Measurements from ENCODE around the gene NOS1AP.

NOS1AP gene

GRCh38 chr1:162117039-162117774, 47.7 kb downstream of the NOS1AP start:
- Histone ChIP-seq H3K9me2 (replicated peaks; ENCODE audit: insufficient read depth, low read length) (no peaks in the 10 kb centered on the region), H3K9ac (ENCODE audit: low read length) (no peak overlapping the region), H3K4me1 (ENCODE audit: low read length) (no peaks in the 10 kb centered on the region), H3K27ac (ENCODE audit: low read length) (no peak overlapping the region), H2AFZ (ENCODE audit: low read length) (no peak overlapping the region), H3K9me3 (replicated peaks; ENCODE audit: insufficient read depth, low read length) (no peaks in the 10 kb centered on the region), H3K27me3 (replicated peaks; ENCODE audit: insufficient read depth, low read length) (no peaks in the 10 kb centered on the region), H3K4me2 (ENCODE audit: low read depth, low read length) (no peak overlapping the region), H3F3A (ENCODE audit: insufficient read depth, low read length) (no peaks in the 10 kb centered on the region), H3K4me3 (ENCODE audit: low read length) (no peak overlapping the region), H4K20me1 (ENCODE audit: insufficient read depth, low read length) (no peaks in the 10 kb centered on the region), H3K36me3 (replicated peaks; ENCODE audit: insufficient read depth, low read length) (no peaks in the 10 kb centered on the region), H3K79me2 (ENCODE audit: low read length) (no peaks in the 10 kb centered on the region)
- TF ChIP-seq CTCF (IDR thresholded peaks at IDR 0.05; ENCODE audit: low read length) (no peak), EZH2 (optimal IDR thresholded peaks at IDR 0.05; ENCODE audit: low read depth, low read length) (no peak), EZH2phosphoT487 (IDR thresholded peaks at IDR 0.05; ENCODE audit: low read length) (no peak)
- DNase-seq = no peak

GRCh38 chr1:162118063-162118462, 48.6 kb downstream of the NOS1AP start:
- TF ChIP-seq EZH2 (optimal IDR thresholded peaks at IDR 0.05; ENCODE audit: low read depth, low read length) = no peak
- no peak for TF ChIP-seq EZH2phosphoT487 (IDR thresholded peaks at IDR 0.05; ENCODE audit: low read length)
- no peak for TF ChIP-seq CTCF (IDR thresholded peaks at IDR 0.05; ENCODE audit: low read length)
- Histone ChIP-seq H3K4me2 (ENCODE audit: low read depth, low read length) (no peak overlapping the region), H3K36me3 (replicated peaks; ENCODE audit: insufficient read depth, low read length) (no peaks in the 10 kb centered on the region), H3K27ac (ENCODE audit: low read length) (no peak overlapping the region), H3K9me2 (replicated peaks; ENCODE audit: insufficient read depth, low read length) (no peaks in the 10 kb centered on the region), H3K4me3 (ENCODE audit: low read length) (no peak overlapping the region), H3K27me3 (replicated peaks; ENCODE audit: insufficient read depth, low read length) (no peaks in the 10 kb centered on the region), H2AFZ (ENCODE audit: low read length) (no peak overlapping the region), H3K79me2 (ENCODE audit: low read length) (no peaks in the 10 kb centered on the region), H3F3A (ENCODE audit: insufficient read depth, low read length) (no peaks in the 10 kb centered on the region), H3K9me3 (replicated peaks; ENCODE audit: insufficient read depth, low read length) (no peaks in the 10 kb centered on the region), H3K4me1 (ENCODE audit: low read length) (no peaks in the 10 kb centered on the region), H3K9ac (ENCODE audit: low read length) (no peak overlapping the region), H4K20me1 (ENCODE audit: insufficient read depth, low read length) (no peaks in the 10 kb centered on the region)
- no peak for DNase-seq

DNA sequence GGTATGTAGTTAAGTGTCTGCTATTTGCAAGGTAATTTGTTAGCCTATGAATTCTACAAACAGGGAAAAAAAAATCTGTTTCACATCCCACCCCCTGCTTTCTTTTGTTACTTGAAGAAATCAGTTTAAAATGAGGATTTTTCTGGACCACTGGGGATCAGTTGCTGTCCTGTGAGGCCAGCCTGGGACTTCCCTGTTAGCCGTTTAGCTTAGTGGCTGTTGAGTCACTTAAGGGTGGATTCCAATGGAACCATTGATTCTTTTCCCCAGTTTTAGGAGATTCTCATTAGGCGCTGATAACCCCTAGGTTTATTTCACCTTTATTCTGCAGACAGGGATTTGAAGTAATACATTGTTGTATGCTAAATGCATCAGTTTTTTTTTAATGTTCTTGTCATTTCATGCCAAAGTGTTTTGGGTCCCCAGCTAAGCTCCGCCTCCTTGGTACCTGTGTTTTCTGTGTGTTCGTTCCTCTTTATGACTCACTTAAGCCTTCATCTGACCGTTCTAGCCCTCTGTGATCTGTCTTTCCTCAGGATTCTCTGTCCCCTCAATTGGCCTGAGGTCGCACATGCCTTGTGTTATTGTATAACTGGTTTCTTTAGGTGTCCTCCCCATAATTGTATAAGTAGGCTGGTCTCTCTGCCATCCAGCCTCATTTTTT, 59.3 kb downstream of the NOS1AP start:
- H3K4me2 ChIP-seq (ENCODE audit: low read depth, low read length) = no peak overlapping the region
- TF ChIP-seq EZH2 (optimal IDR thresholded peaks at IDR 0.05; ENCODE audit: low read depth, low read length) (no peak), EZH2phosphoT487 (IDR thresholded peaks at IDR 0.05; ENCODE audit: low read length) (no peak), CTCF (IDR thresholded peaks at IDR 0.05; ENCODE audit: low read length) (no peak)

More for the DNA sequence above, 59.3 kb downstream of the NOS1AP start:
- DNase-seq = no peak
- H3K27me3 ChIP-seq (replicated peaks; ENCODE audit: insufficient read depth, low read length) = no peaks in the 10 kb centered on the region
- H3K9me3 ChIP-seq (replicated peaks; ENCODE audit: insufficient read depth, low read length) = no peaks in the 10 kb centered on the region
- H3F3A ChIP-seq (ENCODE audit: insufficient read depth, low read length) = no peaks in the 10 kb centered on the region
- H3K9ac ChIP-seq (ENCODE audit: low read length) = no peak overlapping the region
- H3K27ac ChIP-seq (ENCODE audit: low read length) = no peak overlapping the region
- H2AFZ ChIP-seq (ENCODE audit: low read length) = no peak overlapping the region
- H3K36me3 ChIP-seq (replicated peaks; ENCODE audit: insufficient read depth, low read length) = no peaks in the 10 kb centered on the region
- no peaks in the 10 kb centered on the region for H3K4me1 ChIP-seq (ENCODE audit: low read length)
- no peaks in the 10 kb centered on the region for H3K79me2 ChIP-seq (ENCODE audit: low read length)
- no peaks in the 10 kb centered on the region for H3K9me2 ChIP-seq (replicated peaks; ENCODE audit: insufficient read depth, low read length)
- H3K4me3 ChIP-seq (ENCODE audit: low read length) = no peak overlapping the region
- H4K20me1 ChIP-seq (ENCODE audit: insufficient read depth, low read length) = no peaks in the 10 kb centered on the region; the same call in 1 of the 2 replicates
